Measurements from ENCODE around the gene PPIB. TPM values are rescaled to one million over a fixed set of nuclear protein-coding genes. Genes with fewer than 3 reads are reported as not detected.
"Not testable (repeated sequence)": the region's sequence is repeated elsewhere in the genome, so short reads cannot be mapped to it uniquely, and the experiment has no call there.

The PPIB gene
- total RNA-seq, 1 donor from 2014 or later = 481 TPM

DNA sequence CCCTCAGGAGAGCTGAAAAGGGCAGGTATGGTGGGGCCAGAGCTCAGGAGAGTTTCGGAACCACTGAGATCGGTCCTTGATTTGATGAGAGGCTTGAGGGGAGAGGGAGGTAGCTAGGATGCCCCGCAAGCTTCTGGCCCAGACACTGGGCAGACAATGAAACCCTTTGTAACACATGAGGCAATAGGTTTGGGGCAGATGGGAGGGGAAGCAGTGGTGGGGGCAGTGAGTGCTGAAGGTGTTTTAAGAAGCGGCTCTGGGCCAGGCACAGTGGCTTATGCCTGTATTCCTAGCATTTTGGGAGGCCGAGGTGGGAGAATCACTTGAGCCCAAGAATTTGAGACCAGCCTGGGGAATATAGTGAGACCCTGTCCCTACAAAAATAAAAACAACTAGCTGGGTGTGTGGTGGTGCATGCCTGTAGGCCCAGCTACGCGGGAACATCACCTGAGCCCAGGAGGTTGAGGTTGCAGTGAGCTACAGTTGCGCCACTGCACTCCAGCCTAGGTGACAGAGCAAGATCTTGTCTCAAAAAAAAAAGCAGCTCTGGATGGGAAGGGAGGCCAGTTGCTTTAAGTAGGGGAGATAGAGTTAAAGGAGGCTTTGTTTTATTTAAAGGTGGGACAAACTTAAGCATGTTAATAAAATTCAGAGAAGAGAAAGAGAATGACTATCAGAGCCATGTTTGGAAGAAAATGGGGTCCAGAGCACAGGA, 20.9 kb downstream of the PPIB start:
- DNase-seq (ENCODE audit: low spot score) = no peak

DNA sequence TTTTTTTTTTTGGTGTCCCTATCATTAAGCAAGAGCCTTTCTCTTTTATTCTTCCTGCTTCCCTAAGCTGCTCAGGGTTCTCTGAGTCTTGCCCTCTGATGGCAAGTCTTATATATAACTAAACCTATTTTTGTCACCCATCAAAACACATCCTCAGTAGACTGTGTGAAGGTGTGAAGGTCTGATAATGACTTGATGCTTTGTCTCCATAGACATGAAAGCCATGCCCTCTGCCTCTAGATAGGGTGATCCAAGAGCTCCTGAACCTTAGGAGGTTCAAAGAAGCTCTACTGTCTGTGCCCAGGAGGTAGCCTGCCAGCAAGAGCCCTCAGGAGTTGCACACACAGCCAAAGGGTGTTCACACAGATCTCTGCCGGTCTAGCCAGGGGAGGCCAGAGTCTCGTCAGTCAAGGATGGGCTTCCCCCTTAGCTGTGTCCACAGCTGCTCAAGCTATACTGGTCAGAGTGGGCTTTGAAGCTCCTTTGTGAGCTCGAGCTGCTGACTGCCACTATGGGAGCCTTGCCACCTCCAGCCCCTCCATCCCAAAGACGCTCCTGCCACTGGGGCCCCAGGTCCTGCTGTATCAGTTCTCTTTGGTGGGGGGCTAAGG, 24.4 kb downstream of the PPIB start:
- DNase-seq (ENCODE audit: low spot score) = no peak

DNA sequence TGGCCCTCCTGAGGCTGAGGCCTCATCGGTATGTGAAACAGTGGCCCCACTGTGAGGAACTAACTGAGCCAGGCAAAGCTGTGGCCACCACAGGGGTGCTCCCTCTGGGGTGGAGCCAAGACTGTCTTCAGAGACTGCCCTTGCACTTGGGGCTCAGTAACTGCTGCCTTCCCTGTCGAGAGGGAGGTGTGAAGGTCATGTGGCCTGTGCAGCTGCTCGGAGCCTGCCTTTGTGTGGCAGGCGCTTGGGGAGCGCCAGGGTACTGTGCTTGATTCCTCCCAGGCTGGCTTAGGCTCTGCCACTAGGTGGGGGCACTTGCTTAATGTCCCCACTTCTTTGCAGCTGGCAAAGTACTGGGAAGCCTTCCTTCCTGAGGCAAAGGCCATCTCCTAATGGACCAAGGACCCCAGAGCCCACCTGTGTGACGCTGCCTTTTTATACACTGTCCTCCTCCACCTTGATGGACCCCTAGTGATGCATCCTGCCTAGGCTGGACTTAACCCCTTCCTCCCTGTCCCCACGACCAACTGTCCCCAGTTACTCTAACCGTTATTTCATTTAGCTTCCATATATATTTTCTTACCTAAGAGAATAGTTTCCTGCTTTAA, 25.5 kb downstream of the PPIB start:
- DNase-seq (ENCODE audit: low spot score) = no peak

DNA sequence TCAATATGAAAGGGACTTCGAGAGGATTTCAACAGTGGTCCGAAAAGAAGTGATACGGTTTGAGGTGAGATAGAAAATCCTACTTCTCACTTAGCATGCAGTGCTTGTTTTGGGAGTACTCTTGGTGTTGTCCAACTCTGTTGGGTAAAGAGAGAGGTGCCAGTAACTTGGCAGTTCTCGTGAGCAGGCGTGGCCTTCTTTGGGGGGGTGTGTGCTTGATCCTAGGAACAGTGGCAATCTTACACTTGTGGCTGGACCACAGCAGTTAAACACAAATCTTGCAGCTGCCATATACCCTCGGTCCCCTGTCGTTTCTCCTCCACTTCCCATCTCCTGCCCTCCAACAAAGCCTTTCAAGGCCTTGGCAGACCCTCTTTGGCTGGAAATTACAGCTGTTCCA, 26.5 kb downstream of the PPIB start:
- DNase-seq (ENCODE audit: low spot score) = no peak

DNA sequence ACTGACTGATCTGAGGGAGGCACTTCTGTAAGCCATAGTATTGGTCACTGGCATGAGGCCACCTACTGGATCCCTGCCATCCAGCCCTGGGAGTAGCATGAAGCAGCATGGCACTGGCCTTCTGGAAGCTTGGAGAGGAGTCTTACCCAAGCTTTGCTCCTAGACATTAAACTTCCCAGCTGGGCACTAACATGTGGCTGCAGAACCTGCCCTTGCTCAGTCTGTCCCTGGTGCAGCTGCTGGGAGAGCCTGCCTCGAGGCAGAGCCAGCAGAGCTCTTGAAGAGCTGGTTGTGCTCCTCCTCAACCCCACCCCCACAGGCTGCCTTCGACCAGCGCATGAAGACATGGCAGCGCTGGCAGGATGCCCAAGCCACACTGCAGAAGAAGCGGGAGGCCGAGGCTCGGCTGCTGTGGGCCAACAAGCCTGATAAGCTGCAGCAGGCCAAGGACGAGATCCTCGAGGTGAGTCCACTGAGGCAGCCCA, 28.4 kb downstream of the PPIB start:
- DNase-seq (ENCODE audit: low spot score) = peak; percentile 36

DNA sequence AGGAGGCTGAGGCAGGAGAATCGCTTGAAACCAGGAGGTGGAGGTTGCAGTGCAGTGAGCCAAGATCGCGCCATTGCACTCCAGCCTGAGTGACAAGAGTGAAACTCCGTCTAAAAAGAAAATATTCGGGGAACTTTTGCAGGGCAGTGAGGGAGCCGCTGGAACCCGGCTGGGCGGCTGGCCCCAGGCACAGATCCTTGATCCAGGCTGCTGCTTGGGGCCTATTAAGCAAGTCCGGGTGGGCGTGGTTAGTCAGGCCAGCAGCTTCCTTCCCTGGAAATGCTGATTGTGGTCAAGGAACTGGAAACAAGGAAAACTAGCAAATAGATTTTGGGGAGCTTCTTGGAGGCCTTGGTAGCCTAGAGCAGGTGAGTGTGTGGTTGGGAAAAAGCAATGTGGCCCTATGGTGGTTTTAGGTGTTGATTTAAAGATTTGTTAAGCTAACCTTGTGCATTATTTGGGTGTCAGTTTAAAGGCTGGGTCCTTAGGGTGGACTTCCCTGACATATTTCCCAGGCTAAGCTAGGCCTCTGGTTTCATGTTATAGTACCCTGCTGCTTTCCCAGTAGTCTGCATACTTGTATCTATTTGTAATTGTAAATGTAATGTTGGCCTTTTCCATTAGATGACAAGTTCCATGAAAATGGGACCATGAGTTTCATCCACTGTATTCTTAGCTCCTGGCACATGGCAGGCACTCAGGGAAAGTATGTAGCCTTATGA, 29.0 kb downstream of the PPIB start:
- DNase-seq (ENCODE audit: low spot score) = no peak

DNA sequence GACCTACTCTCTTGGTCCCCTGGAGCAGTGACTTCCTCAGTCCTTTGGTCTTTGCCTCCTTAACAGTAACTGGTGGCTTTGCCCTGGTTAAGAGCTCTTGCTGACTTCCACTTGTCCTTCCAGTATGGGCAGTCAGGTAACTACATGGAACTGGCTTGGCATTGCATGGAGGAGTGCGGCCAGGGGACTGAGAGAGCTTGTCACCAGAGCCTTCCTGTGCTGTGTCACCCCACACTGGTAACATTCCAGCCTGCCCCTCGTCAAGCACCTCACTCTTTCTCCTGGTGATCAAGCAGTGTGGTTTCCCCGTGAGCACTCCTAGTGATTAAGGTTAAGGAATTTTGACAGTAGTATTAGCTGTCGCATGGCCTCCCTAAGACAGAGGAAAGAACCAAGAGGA, 30.6 kb downstream of the PPIB start:
- DNase-seq (ENCODE audit: low spot score) = no peak

DNA sequence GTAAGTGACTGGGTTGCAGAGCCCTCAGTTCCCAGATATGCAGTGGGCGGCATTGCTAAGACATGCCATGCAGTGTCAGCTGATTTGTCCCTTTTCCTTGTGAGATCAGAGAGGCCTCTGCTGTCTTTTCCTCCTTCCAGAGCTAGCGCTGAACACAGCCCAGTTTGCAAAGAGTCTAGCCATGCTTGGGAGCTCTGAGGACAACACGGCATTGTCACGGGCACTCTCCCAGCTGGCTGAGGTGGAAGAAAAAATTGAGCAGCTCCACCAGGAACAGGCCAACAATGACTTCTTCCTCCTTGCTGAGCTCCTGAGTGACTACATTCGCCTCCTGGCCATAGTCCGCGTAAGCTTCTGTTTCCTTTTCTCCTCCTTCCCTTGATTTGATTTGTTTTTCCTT, 31.3 kb downstream of the PPIB start:
- no peak for DNase-seq (ENCODE audit: low spot score)

DNA sequence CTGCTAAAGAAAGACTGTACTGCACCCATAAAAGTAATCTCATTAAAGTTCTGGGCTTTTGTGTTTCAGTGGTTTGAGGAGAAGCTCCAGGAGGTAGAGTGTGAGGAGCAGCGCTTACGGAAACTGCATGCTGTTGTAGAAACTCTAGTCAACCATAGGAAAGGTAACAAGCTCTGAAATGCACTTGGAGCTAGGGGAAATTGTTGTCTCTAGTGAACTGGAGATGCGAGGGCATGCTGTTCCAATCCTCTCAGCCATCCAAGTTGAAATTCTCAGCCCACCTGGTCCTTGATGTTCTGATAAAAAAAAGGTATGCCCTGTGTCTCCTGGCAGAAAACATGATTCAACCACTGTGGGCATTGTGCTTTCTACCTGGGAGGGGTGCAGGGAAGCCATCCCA, 32.7 kb downstream of the PPIB start:
- DNase-seq (ENCODE audit: low spot score) = no peak

DNA sequence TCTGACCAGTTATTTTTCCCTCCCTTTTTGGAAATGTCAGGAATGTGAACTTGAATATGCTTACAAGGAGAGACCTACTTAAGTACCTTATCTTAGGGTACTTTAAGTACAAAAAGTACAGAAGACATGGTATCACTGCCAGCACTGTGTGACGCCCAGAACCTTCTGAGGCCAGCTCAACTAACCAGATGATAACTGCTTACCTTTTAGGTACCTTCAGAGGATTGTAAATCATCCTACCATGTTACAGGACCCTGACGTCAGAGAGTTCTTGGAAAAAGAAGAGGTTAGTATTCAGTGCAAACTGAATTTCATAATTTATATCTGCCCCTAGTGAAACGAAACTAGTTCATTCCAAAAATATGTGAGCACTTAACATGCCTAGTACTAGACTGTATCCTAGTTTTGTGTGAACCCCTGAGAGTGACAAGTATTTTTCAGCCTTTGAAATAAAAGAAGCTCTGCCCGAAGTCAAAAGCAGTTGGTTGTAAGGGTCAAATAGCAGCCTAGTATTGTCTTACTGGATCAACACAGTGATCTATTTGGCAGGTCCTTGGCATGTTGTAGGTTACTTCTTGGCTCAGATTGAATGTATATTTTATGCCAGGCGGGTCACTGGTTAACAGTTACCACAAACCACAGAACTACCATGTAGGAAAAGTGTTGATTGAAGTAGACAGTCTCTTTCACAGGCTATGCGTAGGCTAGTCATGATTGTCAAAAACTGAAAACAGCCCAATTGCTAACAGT, 35.1 kb downstream of the PPIB start:
- no peak for DNase-seq (ENCODE audit: low spot score)

DNA sequence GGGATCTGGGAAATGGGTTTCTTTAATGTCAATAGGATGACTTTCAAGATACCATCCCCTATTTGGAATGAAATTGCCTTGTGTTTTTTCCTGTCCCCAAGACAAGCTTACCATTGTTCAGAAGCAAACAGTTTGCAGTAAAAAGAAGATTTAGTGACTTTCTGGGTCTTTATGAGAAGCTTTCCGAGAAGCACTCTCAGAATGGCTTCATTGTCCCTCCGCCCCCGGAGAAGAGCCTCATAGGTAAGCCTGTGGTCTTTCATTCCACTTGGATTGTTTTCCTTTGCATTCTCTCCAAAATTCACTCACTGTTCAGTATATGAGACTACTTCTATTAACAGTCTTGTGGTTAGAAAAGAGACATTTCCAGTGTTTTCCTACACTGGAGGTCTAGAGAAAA, 36.8 kb downstream of the PPIB start:
- DNase-seq (ENCODE audit: low spot score) = no peak

DNA sequence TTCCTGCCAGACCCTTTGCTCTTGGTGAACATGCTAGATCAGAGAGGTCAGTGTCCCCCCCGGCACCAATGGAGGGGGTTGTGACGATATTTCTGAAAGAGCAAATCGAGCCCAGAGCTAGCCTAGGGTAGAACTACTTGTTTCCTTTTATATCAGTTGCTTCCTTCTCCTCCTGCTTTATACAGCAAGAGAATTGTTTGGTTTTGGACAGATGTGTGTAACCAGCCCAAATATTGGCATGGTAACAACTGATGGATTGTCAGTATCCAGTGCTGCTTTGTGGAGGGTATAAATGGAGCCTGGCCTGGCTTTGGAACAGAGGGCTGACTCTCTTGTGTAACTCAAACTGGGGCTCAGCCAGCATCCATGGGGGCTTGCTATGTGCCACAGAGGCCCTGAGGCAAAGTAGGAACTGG, 39.9 kb downstream of the PPIB start:
- DNase-seq (ENCODE audit: low spot score) = no peak

DNA sequence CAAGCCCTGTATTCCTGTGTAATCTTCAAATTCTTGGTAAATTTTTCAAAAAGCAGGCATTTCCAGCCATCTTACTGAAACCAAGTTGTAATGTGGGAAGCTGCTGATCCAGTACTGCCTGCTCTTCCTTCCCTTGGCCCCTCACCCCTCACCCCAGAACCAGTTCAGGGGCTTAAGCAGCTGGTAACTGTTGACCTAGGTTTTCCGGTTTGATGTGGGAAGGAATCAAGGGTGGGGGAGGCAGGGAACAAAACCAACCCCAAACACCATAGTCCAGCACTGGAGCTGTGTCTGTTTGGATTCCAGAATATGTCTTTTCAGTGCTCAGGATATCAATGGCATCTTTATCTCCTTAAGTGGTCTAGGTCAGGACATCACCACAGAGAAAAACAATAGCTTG, 40.4 kb downstream of the PPIB start:
- DNase-seq (ENCODE audit: low spot score) = no peak

DNA sequence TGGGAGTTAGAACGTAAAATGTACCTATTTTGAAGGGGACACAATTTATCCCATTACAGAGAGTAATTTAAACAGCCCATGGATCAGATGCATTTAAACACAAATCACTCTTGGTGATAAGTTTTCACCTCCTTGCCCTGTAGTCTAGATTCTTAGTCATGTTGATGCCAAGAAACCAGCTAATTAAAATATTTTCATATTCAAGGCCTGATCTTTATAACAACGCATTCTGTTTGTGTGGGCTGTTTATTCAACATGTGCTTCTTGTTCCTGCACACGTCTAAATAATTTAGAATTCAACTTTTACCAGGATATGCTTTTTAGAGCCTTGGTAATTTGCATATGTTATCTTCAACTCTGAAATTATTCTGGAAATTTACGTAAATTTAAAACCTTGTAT, 41.2 kb downstream of the PPIB start:
- DNase-seq (ENCODE audit: low spot score) = no peak

DNA sequence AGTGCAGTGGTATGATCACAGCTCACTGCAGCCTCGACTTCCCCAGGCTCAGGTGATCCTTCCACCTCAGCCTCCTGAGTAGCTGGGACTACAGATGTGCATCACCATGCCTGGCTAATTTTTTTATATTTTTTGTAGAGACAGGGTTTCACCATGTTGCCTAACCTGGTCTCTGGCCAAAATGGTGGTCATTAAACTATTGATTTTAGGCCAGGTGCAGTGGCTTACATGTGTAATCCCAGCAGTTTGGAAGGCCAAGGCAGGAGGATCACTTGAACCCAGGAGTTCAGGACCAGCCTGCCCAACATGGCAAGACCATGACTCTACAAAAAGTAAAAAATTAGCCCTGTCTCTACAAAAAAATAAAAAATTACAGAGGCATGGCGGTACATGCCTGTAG, 42.5 kb downstream of the PPIB start:
- not testable (repeated sequence) for DNase-seq (ENCODE audit: low spot score)

DNA sequence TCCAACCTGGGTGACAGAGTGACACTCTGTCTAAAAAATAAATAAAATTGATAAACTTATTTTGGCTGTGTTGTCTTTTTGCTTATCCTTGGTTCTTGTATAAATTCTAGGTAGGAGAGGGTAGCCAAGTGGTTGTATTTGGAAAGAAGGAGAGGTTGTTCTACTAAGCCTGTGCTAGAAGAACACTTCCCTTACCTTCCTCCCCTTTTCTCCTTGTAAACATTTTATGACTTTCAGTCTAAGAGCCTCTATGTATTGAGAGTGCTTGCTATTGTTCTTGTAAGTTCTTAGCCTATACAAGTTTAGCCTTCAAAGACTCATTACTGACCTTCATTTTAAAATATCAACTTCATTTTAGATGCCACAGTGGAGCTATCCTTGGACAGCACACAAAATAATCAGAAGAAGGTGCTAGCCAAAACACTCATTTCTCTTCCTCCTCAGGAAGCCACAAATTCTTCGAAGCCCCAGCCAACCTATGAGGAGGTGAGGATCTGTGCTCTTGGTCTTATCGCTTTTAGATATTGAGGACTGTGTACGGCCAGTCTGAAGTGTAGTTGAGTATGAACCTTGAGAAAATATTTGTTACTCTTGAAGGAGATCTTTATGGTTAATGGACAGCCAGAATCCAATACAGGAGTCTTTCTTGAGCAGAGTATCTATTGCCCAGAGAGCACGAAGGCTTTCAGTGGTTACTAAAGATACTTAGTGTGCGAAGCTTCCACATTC, 44.9 kb downstream of the PPIB start:
- no peak for DNase-seq (ENCODE audit: low spot score)

DNA sequence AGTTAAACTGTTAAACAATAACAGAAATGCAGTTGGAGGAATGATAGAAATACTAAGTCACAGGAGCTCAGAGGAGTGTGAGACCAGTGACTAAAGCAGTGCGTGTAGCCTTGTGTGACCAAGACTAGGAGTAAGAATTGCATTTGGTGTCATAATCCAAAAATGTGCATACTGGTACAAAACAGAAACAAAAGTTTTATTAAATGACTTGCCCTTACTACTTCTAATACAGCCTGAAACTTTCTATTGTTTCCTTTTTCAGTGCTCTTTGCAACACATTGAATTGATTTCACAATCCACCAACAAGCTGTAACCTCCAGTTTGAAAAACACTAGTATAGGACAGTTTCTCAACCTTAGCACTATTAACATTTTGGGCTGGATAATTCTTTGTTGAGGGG, 49.9 kb downstream of the PPIB start:
- DNase-seq (ENCODE audit: low spot score) = no peak

DNA sequence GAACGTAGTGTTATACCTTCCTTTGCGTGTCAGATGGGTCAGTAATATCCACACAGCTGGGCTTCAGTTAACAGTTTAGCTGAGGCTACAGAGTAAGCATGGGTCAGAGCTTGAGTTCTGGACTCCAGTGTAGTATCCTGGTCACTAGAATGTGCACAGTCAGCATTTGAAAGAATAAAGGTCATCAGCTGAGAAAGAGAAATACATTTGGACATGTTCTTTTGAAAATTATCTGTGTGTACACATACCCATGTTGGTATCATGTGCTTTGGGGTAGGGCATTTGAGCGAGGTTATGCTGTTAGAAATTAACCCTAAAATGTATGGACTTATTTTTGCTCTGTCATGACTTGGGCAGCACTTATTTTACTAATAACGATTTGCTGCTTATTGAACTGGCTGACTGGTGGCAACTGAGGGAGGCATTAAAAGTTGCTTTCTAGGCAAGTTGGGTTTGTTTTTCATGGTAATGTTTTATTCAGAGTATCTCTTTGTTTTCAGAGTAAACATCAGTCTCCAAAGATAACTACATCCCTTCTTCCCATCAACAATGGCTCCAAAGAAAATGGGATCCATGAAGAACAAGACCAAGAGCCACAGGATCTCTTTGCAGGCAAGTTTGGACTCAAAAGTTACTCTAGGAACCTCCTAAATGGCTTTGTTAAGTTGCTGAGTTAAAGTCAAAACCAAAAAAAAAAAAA, 50.6 kb downstream of the PPIB start:
- DNase-seq (ENCODE audit: low spot score) = no peak

DNA sequence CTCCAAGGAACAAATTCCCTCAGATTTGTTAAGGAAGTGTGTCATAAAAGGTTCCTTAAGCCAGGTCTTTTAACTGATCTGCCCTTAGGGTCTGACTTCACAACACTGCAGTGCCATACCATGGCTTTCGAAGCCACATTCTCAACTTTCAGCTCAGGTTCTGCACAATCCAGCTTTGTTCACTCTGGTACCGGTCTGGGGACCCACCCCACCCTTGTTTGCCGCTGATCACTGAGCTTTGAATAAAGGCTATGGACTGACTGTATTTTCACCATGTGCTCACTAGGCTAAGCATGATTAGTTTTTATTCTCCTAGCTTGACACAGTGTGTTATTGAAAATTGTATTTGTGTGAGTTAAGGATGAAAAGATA, 51.2 kb downstream of the PPIB start:
- DNase-seq (ENCODE audit: low spot score) = no peak

DNA sequence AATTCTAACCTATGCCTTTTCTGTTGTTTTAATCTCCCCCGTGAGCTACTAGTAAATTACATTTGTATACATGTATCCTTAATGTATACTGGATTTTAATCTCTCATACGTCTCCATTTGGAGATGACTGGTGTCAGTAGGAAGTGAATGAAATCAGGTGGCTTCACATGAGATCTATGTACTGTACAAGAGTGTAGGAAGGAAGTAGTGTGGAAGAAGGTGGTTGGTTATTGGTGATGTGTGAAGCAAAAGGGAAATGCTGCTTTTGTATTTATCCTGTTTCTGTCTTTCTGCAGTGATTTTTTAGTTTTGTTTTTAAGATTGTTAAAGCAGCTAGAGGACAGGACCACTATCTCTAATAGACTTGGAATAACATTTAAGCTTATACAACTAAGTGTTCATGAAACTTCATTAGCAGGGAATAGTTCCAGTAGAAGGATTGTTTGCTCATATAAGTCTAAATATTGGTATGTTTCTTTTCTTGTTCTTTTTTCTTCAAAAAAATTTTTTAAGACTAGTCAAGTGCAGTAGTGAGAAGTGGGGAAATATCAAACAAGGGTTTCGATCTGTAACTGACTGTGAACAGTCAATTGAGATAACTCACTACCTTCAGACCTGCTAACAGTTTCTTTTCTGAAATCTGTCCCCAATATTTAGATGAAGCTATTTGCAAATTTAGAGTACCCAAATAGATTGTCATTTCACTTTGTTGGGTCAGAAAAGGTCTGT, 51.7 kb downstream of the PPIB start:
- no peak for DNase-seq (ENCODE audit: low spot score)

All from mucosa of gallbladder (tissue), 1 donor.